Measurements from ENCODE around the gene ACIN1. TPM values are rescaled to one million over a fixed set of nuclear protein-coding genes. Genes with fewer than 3 reads are reported as not detected.

ACIN1 gene
- total and polyA plus RNA-seq, 2 of the 8 experiments (the other 6 are each of a cell fraction or from before 2014, with no cell fraction given) = 132 to 233 TPM

GRCh38 chr14:23101986-23102625 lies 7.2 kb upstream of the ACIN1 start:
- no peak overlapping the region for H2BK12ac ChIP-seq (ENCODE audit: low read depth, low read length)
- no peak overlapping the region for H4K8ac ChIP-seq (ENCODE audit: extremely low read depth, insufficient read depth, low read length)
- no peak overlapping the region for H2AFZ ChIP-seq (ENCODE audit: low read length)
- peaks cover 6 to 15% (median 9%) of the 10 kb centered on the region in 4 experiments; a peak in 4 of 7 replicates for H3K4me1 ChIP-seq (replicated peaks in 1 of 4; ENCODE audit: control insufficient read depth in 3 of 4, insufficient read depth in 4 of 4, low read length in 3 of 4)
- no peak for DNase-seq (ENCODE audit: low read depth in 1 of 2, low spot score in 2 of 2)
- no peaks in the 10 kb centered on the region for H3K9me3 ChIP-seq (ENCODE audit: insufficient read depth in 2 of 2, low read depth in 1 of 2, low read length in 1 of 2)
- H3K79me1 ChIP-seq (ENCODE audit: low read depth, low read length) = peaks cover 8% of the 10 kb centered on the region
- no peaks in the 10 kb centered on the region; a peak in 2 of 7 replicates for H3K27me3 ChIP-seq (replicated peaks in 1 of 4; ENCODE audit: control insufficient read depth in 3 of 4, extremely low read depth in 1 of 4, insufficient read depth in 3 of 4, low read length in 3 of 4)
- H3K36me3 ChIP-seq (ENCODE audit: control insufficient read depth in 2 of 4, insufficient read depth in 4 of 4, low read length in 3 of 4) = peaks cover 8 to 17% (median 10%) of the 10 kb centered on the region in 4 experiments; a peak in 7 of 8 replicates
- H3K27ac ChIP-seq (ENCODE audit: low read depth, low read length) = no peak overlapping the region
- H4K5ac ChIP-seq (ENCODE audit: insufficient read length, low read depth, low read length) = no peak overlapping the region
- CTCF ChIA-PET (ENCODE audit: partially characterized antibody) = interaction anchor here (0.7 to 4.4 kb wide), 6 partner anchors 11 to 275 kb away, joined by 3 to 33 read pairs (median 5); partner anchors contain the start of gene CMTM5
- H3K4me3 ChIP-seq (ENCODE audit: extremely low read depth in 1 of 4, insufficient read depth in 2 of 4, low read depth in 3 of 4, low read length in 4 of 4) = no peak overlapping the region
- H3K14ac ChIP-seq (ENCODE audit: insufficient read length) = no peak overlapping the region
- no peak overlapping the region for H3K9ac ChIP-seq (replicated peaks in 1 of 4; ENCODE audit: extremely low read depth in 1 of 4, low read depth in 3 of 4, low read length in 3 of 4)
- H2BK20ac ChIP-seq (ENCODE audit: low read length) = no peak overlapping the region
- no peak overlapping the region for H2AK5ac ChIP-seq (ENCODE audit: low read depth, low read length)
- WGBS, 2 experiments (ENCODE audit: extremely low coverage in 1 of 2, insufficient coverage in 1 of 2, insufficient read length in 1 of 2, insufficient replicate concordance in 2 of 2, low coverage in 1 of 2, low lambda C conversion rate in 2 of 2, missing lambda C conversion rate in 1 of 2) = 86 to 100% methylated on average over 1 to 10 of the region's 10 CpGs
- no peak overlapping the region for H3K4me2 ChIP-seq (ENCODE audit: insufficient read depth in 1 of 2, low read depth in 2 of 2, low read length in 2 of 2)
- no peak overlapping the region for H2BK5ac ChIP-seq (ENCODE audit: low read depth, low read length)
- POLR2A ChIA-PET (ENCODE audit: partially characterized antibody) = interaction anchor here (0.6 to 1.6 kb wide), 8 partner anchors 8 to 46 kb away, joined by 3 to 5 read pairs (median 3); partner anchors contain the start of gene ACIN1
- no peak overlapping the region for H3K56ac ChIP-seq (replicated peaks; ENCODE audit: insufficient read length, low read depth, low read length)
- H3K18ac ChIP-seq (ENCODE audit: extremely low read depth, low read length) = no peak overlapping the region
- H3K79me2 ChIP-seq (ENCODE audit: control insufficient read depth in 1 of 2, insufficient read depth in 2 of 2, low read length in 2 of 2) = peaks cover 3 to 16% of the 10 kb centered on the region in 2 experiments; a peak in 2 of 4 replicates
- FAIRE-seq = no peak
- H3K4ac ChIP-seq (replicated peaks; ENCODE audit: insufficient read length, low read depth, low read length) = no peak overlapping the region
- H3K23ac ChIP-seq (ENCODE audit: insufficient read length) = no peak overlapping the region
- H3K23me2 ChIP-seq (ENCODE audit: low read depth, low read length) = no peaks in the 10 kb centered on the region
- H2BK120ac ChIP-seq (replicated peaks; ENCODE audit: low read depth, low read length) = no peak overlapping the region
- H4K20me1 ChIP-seq (replicated peaks in 1 of 2; ENCODE audit: control insufficient read depth in 1 of 2, insufficient read depth in 2 of 2, low read length in 2 of 2) = peaks cover 0 to 5% of the 10 kb centered on the region in 2 experiments
- no peak overlapping the region for H2BK15ac ChIP-seq (ENCODE audit: low read length)
- H4K91ac ChIP-seq (replicated peaks; ENCODE audit: insufficient read length, low read length) = no peak overlapping the region
- TF ChIP-seq SP4 (IDR thresholded peaks at IDR 0.05; ENCODE audit: low read length) (no peak), NANOG (IDR thresholded peaks at IDR 0.05; ENCODE audit: insufficient read depth, low read depth, low read length, poor library complexity, severe bottlenecking) (no peak), ZNF274 (IDR thresholded peaks at IDR 0.05; ENCODE audit: borderline replicate concordance, extremely low read depth, low read length) (no peak), SP2 (IDR thresholded peaks at IDR 0.05; ENCODE audit: low read length) (no peak)
